HG03039 (cell line): ENCODE data around the gene USP54.

Source experiments
- ATAC-seq: cut with Tn5 transposase; IDR thresholded peaks from one replicate; pipeline ENCODE4 v1.9.1; 2021; ENCODE audit warnings: mild to moderate bottlenecking, moderate library complexity; ENCODE audit not compliant: unreplicated experiment

USP54 gene

GRCh38 chr10:73478636-73479035 lies 112.5 kb downstream of the USP54 start:
- ATAC-seq, result no peak

DNA sequence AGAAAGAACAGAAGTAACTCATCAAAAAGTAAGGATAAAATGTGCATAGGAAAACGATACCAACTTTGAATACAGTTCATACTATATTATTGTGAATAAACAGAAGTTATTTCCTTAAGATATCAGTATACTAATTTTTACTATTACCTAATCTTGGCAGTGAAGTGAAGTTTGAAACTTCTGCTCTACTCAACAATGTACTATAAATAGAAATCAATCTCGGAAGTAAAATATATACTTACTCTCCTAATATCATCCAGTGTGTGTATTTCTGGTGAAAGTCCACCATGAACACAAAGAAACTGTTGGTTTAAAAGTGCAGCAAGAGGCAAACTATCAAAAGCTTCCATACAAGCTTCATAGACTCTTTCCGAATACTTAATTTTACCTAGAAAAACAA lies 119.9 kb downstream of the USP54 start:
- ATAC-seq, result no peak

- no peak for ATAC-seq
These were observed 121.6 kb downstream of the USP54 start for GRCh38 chr10:73469579-73469978.

GRCh38 chr10:73467206-73467605 lies 123.9 kb downstream of the USP54 start:
- ATAC-seq, result no peak

GRCh38 chr10:73465978-73466726 lies 125.0 kb downstream of the USP54 start:
- no peak for ATAC-seq

GRCh38 chr10:73460897-73461296 lies 130.2 kb downstream of the USP54 start:
- ATAC-seq, result no peak

- no peak for ATAC-seq
These were observed 131.3 kb downstream of the USP54 start for GRCh38 chr10:73459683-73460314.

- ATAC-seq, result no peak
These were observed 134.8 kb downstream of the USP54 start for GRCh38 chr10:73456187-73456890.

- ATAC-seq, result no peak
These were observed 142.0 kb downstream of the USP54 start for GRCh38 chr10:73449113-73449512.

DNA sequence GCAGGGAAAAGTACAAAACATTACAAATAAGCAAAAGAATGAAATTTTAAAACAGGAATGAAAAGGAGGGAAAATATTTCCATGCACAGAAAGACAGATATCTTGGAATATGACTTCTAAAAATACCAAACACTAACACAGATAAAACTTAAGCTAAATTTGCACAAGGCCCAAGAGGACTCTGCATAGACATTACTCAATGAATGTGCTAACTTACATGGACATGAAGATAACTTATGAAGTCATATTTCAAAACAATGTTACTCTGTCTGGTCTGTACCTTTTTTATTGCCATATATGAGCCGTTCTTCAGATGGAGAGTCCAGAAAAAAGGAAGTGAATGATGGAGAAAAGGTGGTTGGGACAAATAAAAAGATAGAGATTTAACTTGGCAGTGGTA lies 142.8 kb downstream of the USP54 start:
- ATAC-seq, result no peak
